GM19035 (cell line): Measurements from ENCODE around the gene PLEKHD1.
"Not testable (repeated sequence)": the region's sequence is repeated elsewhere in the genome, so short reads cannot be mapped to it uniquely, and the experiment has no call there.

Experiments used
- ATAC-seq: cut with Tn5 transposase; IDR thresholded peaks from one replicate; pipeline ENCODE4 v1.9.1; 2021; ENCODE audit not compliant: unreplicated experiment

PLEKHD1 gene

DNA sequence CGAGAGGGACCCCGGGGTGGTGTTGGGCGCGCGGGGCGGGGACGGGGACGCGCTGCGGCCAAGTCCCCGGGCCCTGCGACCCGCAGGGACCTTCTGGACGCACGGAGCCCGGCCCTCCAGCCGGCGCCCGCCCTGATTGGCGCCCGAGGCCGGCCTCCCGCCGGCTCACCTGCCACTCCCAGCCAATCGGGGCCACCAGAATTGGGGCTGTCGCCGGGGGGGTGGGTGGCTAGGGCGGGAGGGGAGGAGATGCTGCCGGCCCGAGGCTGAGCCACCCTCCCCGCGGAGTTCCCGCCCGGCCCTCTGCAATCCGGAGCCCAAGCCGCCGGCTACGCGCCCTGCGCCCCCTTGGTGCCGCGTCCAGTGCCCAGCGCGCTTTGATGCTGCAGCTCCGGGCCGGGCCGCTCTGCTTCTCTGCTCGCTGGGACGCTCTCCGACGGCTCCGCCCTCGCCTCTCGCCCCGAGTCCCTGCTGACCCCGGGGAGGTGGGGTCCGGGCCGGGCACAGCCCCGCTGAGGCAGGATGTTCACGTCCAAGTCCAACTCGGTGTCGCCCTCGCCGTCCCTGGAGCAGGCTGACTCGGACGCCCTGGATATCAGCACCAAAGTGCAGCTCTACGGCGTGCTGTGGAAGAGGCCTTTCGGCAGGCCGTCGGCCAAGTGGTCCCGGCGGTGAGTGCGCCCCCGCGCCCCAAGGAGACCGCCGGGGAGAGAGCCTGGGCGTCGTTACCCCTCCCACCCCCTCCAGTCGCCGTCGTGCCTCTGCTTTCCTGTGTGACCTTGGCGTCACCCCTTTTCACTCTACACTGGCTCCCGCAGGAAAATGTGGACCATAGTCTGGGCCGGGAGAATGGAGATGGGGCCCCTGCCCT is at the start of gene PLEKHD1:
TSS of gene PLEKHD1 (plus strand) at position 285 of the 871 bp plus-strand sequence. CDS start at position 523, 238 bp downstream.
- ATAC-seq, result no peak

DNA sequence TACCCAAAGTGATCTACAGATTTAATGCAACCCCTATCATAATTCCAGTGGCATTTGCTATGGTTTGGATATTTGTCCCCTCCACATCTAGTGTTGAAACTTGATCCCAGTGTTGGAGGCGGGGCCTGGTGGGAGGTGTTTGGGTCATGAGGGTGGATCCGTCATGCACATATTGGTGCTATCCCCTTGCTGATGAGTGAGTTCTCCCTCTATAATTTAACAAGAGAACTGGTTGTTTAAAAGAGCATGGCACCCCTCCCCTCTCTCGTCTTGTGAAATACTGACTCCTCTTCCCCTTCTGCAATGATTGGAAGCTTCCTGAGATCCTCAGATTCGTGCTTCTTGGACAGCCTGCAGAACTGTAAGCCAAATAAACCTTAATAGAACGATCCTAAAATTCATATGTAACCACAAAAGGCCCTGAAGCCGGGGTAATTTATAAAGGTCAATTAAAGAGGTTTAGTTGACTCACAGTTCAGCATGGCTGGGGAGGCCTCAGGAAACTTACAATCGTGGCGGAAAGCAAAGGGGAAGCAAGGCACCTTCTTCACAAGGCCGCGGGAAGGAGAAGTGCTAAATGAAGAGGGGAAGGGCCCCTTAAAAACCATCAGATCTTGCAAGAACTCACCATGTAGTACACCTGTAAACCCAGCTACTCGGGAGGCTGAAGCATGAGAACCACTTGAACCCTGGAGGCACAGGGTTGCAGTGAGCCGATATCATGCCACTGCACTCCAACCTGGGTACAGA is 44.8 kb upstream of the PLEKHD1 start:
- no peak for ATAC-seq

GRCh38 chr14:69441948-69442347 is 42.6 kb upstream of the PLEKHD1 start:
- no peak for ATAC-seq

- ATAC-seq, result no peak
These were observed 41.2 kb upstream of the PLEKHD1 start for GRCh38 chr14:69443296-69443805.

GRCh38 chr14:69449216-69449615 is 35.3 kb upstream of the PLEKHD1 start:
- no peak for ATAC-seq

GRCh38 chr14:69451941-69452340 is 32.6 kb upstream of the PLEKHD1 start:
- ATAC-seq, result no peak

- no peak for ATAC-seq
These were observed 26.2 kb upstream of the PLEKHD1 start for GRCh38 chr14:69458350-69458749.

GRCh38 chr14:69459122-69459521 is 25.4 kb upstream of the PLEKHD1 start:
- no peak for ATAC-seq

DNA sequence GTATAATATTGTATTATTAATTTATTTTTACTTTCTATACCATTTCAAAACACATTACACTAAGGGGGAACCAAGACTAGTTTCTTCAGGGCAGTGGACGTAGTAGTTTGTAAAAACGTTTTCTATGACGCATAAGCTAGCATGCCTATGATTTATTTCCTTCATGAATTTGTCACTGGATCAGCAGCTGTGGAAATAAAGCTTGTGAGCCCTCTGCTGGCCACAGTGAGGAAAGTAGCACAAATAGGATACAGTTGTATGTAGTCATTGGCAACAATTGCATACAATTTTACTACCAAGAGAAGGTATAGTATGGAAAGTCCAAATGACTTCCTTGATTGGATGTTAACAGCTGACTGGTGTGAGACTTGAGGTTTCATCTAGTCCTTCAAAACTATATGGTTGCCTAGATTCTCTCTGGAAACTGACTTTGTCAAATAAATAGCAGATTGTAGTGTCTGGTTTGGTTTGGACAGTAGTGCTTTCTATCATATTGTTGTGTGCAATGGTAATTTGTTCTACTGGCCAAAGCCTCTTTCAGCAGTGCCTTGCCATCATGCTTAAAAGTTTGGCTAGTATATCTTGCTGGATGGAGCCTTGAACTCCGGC is 24.3 kb upstream of the PLEKHD1 start:
- no peak for ATAC-seq

GRCh38 chr14:69464379-69464778 is 20.1 kb upstream of the PLEKHD1 start:
- no peak for ATAC-seq

DNA sequence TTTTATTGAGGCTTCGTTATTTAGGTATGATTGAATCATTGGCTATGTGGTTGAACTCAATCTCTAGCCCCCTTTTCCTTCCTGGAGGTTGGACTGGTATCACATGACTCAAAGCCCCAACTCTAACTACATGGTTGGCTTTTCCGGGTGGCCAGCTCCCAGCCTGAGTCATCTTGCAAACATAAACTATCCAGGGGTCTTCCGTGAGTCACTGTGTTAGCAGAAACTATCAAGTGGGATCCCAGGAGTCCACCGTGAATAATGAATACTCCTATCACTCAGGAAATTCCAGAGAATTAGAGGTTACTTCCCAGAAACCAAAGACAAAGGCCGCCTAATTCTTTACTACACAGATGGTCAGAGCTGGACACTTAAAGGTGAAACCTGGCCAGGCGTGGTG is 19.7 kb upstream of the PLEKHD1 start:
- no peak for ATAC-seq

GRCh38 chr14:69468949-69469348 is 15.6 kb upstream of the PLEKHD1 start:
- no peak for ATAC-seq

GRCh38 chr14:69471436-69471835 is 13.1 kb upstream of the PLEKHD1 start:
- ATAC-seq, result no peak

GRCh38 chr14:69471916-69472315 is 12.6 kb upstream of the PLEKHD1 start:
- ATAC-seq, result no peak

GRCh38 chr14:69473260-69473659 is 11.3 kb upstream of the PLEKHD1 start:
- no peak for ATAC-seq

- ATAC-seq, result no peak
These were observed 10.6 kb upstream of the PLEKHD1 start for GRCh38 chr14:69473946-69474345.

DNA sequence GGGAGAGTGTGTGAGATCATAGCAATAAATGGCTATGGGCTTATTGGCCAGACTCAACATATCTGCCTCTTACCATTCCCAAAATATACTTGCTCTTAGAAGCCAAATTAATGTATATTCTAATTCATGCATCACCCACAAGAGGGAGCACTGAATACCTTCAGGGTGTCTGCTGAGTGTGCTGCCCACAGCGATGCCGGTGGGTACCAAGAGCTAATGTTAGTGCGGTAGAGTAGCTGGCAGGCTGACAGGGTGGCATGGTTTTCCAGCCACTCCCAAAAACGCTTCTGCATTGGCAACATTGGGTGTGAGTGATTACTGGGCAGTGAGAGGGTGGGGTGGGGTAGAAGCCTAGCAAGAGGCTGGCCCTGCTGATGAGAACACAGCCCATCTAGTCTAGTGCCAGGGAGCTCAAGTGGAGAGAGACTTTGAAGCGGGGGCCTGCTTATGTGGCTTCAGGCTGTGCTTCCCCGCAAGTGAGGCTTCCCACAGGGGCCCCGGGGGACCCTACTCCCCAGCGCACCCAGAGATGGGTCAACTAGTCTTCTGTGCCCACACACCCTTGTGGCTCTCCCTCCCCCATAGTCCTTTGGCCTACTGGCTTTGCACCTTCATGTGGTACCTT is 9.2 kb upstream of the PLEKHD1 start:
- ATAC-seq, result no peak

DNA sequence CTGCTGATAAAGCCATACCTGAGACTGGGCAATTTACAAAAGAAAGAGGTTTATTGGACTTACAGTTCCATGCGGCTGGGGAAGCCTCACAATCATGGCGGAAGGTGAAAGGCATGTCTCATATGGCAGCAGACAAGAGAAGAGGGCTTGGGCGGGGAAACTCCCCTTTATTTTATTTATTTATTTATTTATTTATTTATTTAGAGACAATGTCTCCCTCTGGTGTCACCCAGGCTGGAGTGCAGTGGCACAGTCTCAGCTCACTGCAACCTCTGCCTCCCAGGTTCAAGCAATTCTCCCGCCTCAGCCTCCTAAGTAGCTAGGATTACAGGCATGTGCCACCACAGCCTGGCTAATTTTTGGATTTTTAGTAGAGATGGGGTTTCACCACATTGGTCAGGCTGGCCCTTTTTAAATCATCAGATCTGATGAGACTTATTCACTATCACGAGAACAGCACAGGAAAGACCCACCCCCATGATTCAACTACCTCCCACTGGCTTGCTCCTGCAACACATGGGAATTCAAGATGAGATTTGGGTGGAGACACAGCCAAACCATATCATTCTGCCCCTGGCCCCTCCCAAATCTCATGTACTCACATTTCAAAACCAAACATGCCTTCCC is 7.6 kb upstream of the PLEKHD1 start:
- ATAC-seq, result not testable (repeated sequence)

GRCh38 chr14:69478055-69478454 is 6.5 kb upstream of the PLEKHD1 start:
- not testable (repeated sequence) for ATAC-seq

GRCh38 chr14:69479696-69480095 is 4.8 kb upstream of the PLEKHD1 start:
- ATAC-seq, result no peak

- no peak for ATAC-seq
These were observed 4.4 kb upstream of the PLEKHD1 start for GRCh38 chr14:69480136-69480535.
